ENCODE measurements around the gene IRAK4. TPM values are rescaled to one million over a fixed set of nuclear protein-coding genes. Genes with fewer than 3 reads are reported as not detected.

The IRAK4 gene
- total RNA-seq, 4 donors from 2014 or later, result 13.6 to 24.0 (median 20.6) TPM

GRCh38 chr12:43835656-43836474, 77.1 kb downstream of the IRAK4 start, which contains the start of gene TMEM117:
Gene TMEM117, plus strand, starts transcription at chr12:43836081.
- DNase-seq (ENCODE audit: extremely low spot score), result no peak
- Histone ChIP-seq H3K27me3 (no peaks in the 10 kb centered on the region), H3K36me3 (no peaks in the 10 kb centered on the region), H3K4me1 (peaks cover 8 to 21% (median 19%) of the 10 kb centered on the region in 4 donors), H3K9me3 (no peaks in the 10 kb centered on the region), H3K4me3 (peak within 1 kb of the TSS; percentile 80 to 89 (median 84)), H3K27ac (replicated peaks in 1 of 4) (peak within 1 kb of the TSS; percentile 96 to 98 (median 97))
- TF ChIP-seq POLR2AphosphoS5 (IDR thresholded peaks at IDR 0.05) (peak; percentile 33 to 47), CTCF (IDR thresholded peaks at IDR 0.05) (no peak), POLR2A (IDR thresholded peaks at IDR 0.05; ENCODE audit: low read depth) (peak; percentile 27)
- intact Hi-C loops (cut with DNase I), result loop anchor here (1.0 kb wide), 1 partner anchor 30 kb away; the partner anchor contains the start of gene TWF1
- WGBS, result 0% methylated on average over 11 of the region's 103 CpGs

GRCh38 chr12:43836475-43836989, 77.8 kb downstream of the IRAK4 start:
- H3K4me1 ChIP-seq, result peaks cover 8 to 21% (median 19%) of the 10 kb centered on the region in 4 donors
- no peaks in the 10 kb centered on the region for H3K36me3 ChIP-seq
- intact Hi-C loops (cut with DNase I), result no loop called here
- peak overlapping the region; percentile 80 to 89 (median 84) for H3K4me3 ChIP-seq
- no peak for DNase-seq (ENCODE audit: extremely low spot score)
- no peaks in the 10 kb centered on the region for H3K9me3 ChIP-seq
- 3% methylated on average over 5 of the region's 8 CpGs for WGBS
- no peaks in the 10 kb centered on the region for H3K27me3 ChIP-seq
- peak overlapping the region; percentile 96 to 98 (median 97) for H3K27ac ChIP-seq (replicated peaks in 1 of 4)
- TF ChIP-seq CTCF (IDR thresholded peaks at IDR 0.05) (no peak), POLR2A (IDR thresholded peaks at IDR 0.05; ENCODE audit: low read depth) (no peak), POLR2AphosphoS5 (IDR thresholded peaks at IDR 0.05) (no peak), EP300 (IDR thresholded peaks at IDR 0.05) (no peak)

Other genes with a start within 250 kb of the IRAK4 start
- gene ADAMTS20, start 206.7 kb upstream of the IRAK4 start, total RNA-seq, result not detected
- 1 to 10 TPM; 5.2 to 8.7 (median 6.7) TPM for gene PUS7L, start 161 bp upstream of the IRAK4 start, total RNA-seq
- 100 to 1,000 TPM in 1 of 4 donors, 10 to 100 TPM in 3; 94.7 to 105 (median 97.3) TPM for gene TWF1, start 47.4 kb downstream of the IRAK4 start, total RNA-seq
- gene TMEM117, start 77.1 kb downstream of the IRAK4 start, total RNA-seq, result 10 to 100 TPM; 11.2 to 18.7 (median 12.8) TPM

Measured in esophagus muscularis mucosa (tissue), 4 donors.